ENCODE data around the gene FAM3D.

FAM3D gene

DNA sequence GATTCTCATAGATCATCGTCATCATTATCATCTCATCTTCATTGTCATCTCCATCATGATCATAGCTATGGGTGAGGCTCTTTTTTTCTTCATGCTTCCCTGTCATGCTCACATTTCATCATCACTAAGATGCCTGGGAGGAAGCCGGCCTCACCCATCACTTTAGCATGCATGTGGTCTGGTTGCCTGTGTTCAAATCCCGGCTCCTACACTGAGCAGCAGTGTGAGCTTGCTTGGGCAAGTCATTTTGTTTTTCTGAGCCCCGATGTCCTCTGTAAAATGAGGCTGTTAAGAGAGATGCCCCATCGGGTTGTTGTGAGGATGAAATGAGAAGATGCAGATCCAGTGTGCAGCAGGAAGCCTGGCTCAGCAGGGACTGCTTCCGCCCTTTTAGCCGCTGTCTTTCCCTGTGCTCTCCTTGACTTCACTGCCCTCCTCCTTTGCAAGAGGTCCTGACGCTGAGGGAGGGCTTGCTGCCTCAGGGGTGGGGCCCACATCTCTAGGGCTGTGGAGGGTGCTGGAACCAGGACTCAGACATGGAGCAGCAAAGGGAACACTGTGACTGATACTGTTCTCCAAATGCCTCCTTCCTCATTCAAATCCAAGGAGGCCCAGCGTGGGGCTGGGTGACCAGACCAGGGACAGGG is 14.4 kb upstream of the FAM3D start (continued):
- no peak for TF ChIP-seq ZBTB17 (tag by site-specific recombination; IDR thresholded peaks at IDR 0.05)

DNA sequence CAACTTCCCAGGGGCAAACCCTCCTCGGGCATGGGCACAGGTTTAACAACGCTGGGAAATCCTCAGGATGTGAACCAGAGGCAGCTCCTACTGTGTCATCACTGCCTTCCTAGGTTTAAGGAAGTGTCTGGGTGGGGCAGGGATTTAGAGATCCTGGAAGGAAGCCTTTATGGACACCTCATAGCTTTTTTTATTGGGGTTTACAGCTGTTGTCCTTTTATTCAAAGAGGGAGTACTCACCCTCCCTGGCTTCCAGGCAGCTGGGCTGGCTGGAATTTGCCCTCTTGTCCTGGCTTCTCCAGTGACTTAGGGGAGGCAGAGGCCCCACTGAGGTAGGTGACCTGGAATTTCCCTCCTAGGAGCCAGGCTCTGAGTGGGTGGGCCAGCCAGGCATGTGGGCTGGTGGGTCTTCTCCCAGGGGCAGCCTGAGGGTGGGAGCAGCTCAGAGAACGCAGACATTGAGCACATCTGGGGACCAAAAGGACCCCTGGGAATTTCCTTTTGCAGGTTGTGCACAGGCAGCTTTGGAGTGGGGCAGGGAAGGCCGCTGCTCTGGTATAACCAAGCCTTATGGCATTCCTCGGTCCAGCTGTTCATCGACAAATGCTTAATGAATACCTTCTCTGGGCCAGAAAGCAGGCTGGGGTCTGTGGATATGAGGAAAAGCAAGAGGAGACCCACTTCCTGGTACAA is 13.5 kb upstream of the FAM3D start:
- Histone ChIP-seq H3K4me3 (ENCODE audit: low read depth, low read length) (no peak overlapping the region), H3K4me1 (ENCODE audit: control insufficient read depth, insufficient read depth, low read length) (no peaks in the 10 kb centered on the region), H3K36me3 (ENCODE audit: control insufficient read depth in 2 of 2, insufficient read depth in 1 of 2, low read length in 2 of 2) (no peaks in the 10 kb centered on the region), H3K27ac (ENCODE audit: extremely low read depth, low read depth, low read length) (no peak overlapping the region), H3K9me3 (ENCODE audit: control insufficient read depth, insufficient read depth, low read depth, low read length) (no peaks in the 10 kb centered on the region)
- CTCF ChIA-PET: no interaction called here
- TF ChIP-seq ZNF239 (tag by site-specific recombination; IDR thresholded peaks at IDR 0.05) (no peak), BCL11B (tag by site-specific recombination; IDR thresholded peaks at IDR 0.05; ENCODE audit: low read depth) (no peak), FEZF1 (tag by site-specific recombination; IDR thresholded peaks at IDR 0.05) (no peak), MYNN (tag by site-specific recombination; IDR thresholded peaks at IDR 0.05; ENCODE audit: borderline replicate concordance) (no peak), ZNF777 (tag by site-specific recombination; IDR thresholded peaks at IDR 0.05; ENCODE audit: borderline replicate concordance) (no peak), ZNF785 (tag by site-specific recombination; IDR thresholded peaks at IDR 0.05) (no peak)
- TF ChIP-seq, protein P1, sequence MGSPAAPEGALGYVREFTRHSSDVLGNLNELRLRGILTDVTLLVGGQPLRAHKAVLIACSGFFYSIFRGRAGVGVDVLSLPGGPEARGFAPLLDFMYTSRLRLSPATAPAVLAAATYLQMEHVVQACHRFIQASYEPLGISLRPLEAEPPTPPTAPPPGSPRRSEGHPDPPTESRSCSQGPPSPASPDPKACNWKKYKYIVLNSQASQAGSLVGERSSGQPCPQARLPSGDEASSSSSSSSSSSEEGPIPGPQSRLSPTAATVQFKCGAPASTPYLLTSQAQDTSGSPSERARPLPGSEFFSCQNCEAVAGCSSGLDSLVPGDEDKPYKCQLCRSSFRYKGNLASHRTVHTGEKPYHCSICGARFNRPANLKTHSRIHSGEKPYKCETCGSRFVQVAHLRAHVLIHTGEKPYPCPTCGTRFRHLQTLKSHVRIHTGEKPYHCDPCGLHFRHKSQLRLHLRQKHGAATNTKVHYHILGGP (tag by site-specific recombination; IDR thresholded peaks at IDR 0.05): no peak
- POLR2A ChIA-PET: no interaction called here

DNA sequence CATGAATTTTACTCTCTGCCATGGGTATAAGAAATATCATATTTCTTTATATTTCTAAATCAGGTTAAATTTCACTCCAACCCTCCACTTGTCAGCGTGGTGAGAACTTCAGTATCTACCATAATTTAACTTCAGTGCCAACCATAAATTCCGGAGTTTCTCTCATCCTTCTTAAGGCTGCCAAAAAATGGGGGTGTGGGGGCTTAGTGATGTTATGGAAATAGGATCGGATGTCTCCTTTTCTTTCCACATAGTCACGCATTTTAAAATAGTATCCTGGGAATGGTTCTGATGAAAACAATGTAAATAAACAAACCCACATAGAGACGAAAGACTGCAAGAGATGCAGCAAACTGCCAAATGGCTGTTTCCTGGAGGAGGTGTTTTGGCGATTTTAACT is 12.9 kb upstream of the FAM3D start:
- Histone ChIP-seq H3K36me3 (ENCODE audit: control insufficient read depth in 2 of 2, insufficient read depth in 1 of 2, low read length in 2 of 2) (no peaks in the 10 kb centered on the region), H3K9me3 (ENCODE audit: control insufficient read depth, insufficient read depth, low read depth, low read length) (no peaks in the 10 kb centered on the region), H3K27ac (ENCODE audit: extremely low read depth, low read depth, low read length) (no peak overlapping the region), H3K4me1 (ENCODE audit: control insufficient read depth, insufficient read depth, low read length) (no peaks in the 10 kb centered on the region), H3K4me3 (ENCODE audit: low read depth, low read length) (no peak overlapping the region)
- POLR2A ChIA-PET: no interaction called here
- CTCF ChIA-PET: interaction anchor here (0.6 kb wide), 1 partner anchor 169 kb away, joined by 4 read pairs; no protein-coding TSS in a partner anchor
- TF ChIP-seq, protein P2, sequence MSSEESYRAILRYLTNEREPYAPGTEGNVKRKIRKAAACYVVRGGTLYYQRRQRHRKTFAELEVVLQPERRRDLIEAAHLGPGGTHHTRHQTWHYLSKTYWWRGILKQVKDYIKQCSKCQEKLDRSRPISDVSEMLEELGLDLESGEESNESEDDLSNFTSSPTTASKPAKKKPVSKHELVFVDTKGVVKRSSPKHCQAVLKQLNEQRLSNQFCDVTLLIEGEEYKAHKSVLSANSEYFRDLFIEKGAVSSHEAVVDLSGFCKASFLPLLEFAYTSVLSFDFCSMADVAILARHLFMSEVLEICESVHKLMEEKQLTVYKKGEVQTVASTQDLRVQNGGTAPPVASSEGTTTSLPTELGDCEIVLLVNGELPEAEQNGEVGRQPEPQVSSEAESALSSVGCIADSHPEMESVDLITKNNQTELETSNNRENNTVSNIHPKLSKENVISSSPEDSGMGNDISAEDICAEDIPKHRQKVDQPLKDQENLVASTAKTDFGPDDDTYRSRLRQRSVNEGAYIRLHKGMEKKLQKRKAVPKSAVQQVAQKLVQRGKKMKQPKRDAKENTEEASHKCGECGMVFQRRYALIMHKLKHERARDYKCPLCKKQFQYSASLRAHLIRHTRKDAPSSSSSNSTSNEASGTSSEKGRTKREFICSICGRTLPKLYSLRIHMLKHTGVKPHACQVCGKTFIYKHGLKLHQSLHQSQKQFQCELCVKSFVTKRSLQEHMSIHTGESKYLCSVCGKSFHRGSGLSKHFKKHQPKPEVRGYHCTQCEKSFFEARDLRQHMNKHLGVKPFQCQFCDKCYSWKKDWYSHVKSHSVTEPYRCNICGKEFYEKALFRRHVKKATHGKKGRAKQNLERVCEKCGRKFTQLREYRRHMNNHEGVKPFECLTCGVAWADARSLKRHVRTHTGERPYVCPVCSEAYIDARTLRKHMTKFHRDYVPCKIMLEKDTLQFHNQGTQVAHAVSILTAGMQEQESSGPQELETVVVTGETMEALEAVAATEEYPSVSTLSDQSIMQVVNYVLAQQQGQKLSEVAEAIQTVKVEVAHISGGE (tag by site-specific recombination; conservative IDR thresholded peaks at IDR 0.05; ENCODE audit: low read depth): no peak
- TF ChIP-seq ZNF169 (tag by site-specific recombination; IDR thresholded peaks at IDR 0.05) (no peak), ZNF701 (tag by site-specific recombination; IDR thresholded peaks at IDR 0.05) (no peak), ZNF629 (tag by site-specific recombination; IDR thresholded peaks at IDR 0.05) (no peak), SP3 (tag by site-specific recombination; IDR thresholded peaks at IDR 0.05) (no peak), ZNF416 (tag by site-specific recombination; IDR thresholded peaks at IDR 0.05) (no peak), ZNF529 (tag by site-specific recombination; IDR thresholded peaks at IDR 0.05; ENCODE audit: insufficient replicate concordance) (no peak), ZNF175 (tag by site-specific recombination; IDR thresholded peaks at IDR 0.05) (no peak)
- TF ChIP-seq, protein P3, sequence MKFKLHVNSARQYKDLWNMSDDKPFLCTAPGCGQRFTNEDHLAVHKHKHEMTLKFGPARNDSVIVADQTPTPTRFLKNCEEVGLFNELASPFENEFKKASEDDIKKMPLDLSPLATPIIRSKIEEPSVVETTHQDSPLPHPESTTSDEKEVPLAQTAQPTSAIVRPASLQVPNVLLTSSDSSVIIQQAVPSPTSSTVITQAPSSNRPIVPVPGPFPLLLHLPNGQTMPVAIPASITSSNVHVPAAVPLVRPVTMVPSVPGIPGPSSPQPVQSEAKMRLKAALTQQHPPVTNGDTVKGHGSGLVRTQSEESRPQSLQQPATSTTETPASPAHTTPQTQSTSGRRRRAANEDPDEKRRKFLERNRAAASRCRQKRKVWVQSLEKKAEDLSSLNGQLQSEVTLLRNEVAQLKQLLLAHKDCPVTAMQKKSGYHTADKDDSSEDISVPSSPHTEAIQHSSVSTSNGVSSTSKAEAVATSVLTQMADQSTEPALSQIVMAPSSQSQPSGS (tag by site-specific recombination; IDR thresholded peaks at IDR 0.05; ENCODE audit: low read depth): no peak
- TF ChIP-seq, protein P4, sequence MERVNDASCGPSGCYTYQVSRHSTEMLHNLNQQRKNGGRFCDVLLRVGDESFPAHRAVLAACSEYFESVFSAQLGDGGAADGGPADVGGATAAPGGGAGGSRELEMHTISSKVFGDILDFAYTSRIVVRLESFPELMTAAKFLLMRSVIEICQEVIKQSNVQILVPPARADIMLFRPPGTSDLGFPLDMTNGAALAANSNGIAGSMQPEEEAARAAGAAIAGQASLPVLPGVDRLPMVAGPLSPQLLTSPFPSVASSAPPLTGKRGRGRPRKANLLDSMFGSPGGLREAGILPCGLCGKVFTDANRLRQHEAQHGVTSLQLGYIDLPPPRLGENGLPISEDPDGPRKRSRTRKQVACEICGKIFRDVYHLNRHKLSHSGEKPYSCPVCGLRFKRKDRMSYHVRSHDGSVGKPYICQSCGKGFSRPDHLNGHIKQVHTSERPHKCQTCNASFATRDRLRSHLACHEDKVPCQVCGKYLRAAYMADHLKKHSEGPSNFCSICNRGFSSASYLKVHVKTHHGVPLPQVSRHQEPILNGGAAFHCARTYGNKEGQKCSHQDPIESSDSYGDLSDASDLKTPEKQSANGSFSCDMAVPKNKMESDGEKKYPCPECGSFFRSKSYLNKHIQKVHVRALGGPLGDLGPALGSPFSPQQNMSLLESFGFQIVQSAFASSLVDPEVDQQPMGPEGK (tag by site-specific recombination; IDR thresholded peaks at IDR 0.05): no peak
- TF ChIP-seq, protein P5, sequence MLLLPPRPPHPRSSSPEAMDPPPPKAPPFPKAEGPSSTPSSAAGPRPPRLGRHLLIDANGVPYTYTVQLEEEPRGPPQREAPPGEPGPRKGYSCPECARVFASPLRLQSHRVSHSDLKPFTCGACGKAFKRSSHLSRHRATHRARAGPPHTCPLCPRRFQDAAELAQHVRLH (tag by site-specific recombination; IDR thresholded peaks at IDR 0.05): no peak
- TF ChIP-seq, protein P6, sequence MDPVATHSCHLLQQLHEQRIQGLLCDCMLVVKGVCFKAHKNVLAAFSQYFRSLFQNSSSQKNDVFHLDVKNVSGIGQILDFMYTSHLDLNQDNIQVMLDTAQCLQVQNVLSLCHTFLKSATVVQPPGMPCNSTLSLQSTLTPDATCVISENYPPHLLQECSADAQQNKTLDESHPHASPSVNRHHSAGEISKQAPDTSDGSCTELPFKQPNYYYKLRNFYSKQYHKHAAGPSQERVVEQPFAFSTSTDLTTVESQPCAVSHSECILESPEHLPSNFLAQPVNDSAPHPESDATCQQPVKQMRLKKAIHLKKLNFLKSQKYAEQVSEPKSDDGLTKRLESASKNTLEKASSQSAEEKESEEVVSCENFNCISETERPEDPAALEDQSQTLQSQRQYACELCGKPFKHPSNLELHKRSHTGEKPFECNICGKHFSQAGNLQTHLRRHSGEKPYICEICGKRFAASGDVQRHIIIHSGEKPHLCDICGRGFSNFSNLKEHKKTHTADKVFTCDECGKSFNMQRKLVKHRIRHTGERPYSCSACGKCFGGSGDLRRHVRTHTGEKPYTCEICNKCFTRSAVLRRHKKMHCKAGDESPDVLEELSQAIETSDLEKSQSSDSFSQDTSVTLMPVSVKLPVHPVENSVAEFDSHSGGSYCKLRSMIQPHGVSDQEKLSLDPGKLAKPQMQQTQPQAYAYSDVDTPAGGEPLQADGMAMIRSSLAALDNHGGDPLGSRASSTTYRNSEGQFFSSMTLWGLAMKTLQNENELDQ (tag by site-specific recombination; IDR thresholded peaks at IDR 0.05; ENCODE audit: low read depth): no peak
